GM03348 (cell line): ENCODE measurements around the gene HM13.
"Not testable (repeated sequence)": the region's sequence is repeated elsewhere in the genome, so short reads cannot be mapped to it uniquely, and the experiment has no call there.

ENCODE experiments used
- DNase-seq: peaks from one replicate; pipeline ENCODE4 v3.0.0; 2012; ENCODE audit warnings: low spot score

The HM13 gene

DNA sequence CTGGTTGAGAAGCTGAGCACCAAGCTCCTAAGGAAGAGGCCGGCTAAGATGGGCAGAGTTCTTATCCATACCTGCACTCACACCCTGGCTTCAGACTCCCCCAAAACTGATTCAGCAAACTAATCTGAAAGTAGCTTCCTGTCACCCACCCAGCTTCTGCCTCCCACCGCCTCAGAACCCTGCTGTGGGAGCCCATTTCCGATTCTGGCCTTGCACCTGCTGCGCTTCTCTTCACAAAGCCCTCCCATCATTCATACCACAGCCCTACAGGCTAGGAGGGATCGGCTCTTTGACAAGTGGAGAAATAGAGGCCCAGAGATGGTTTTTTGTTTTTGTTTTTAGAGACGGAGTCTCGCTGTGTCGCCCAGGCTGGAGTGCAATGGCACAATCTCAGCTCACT lies 28.7 kb downstream of the HM13 start:
- no peak for DNase-seq

- peak; percentile 92 for DNase-seq
Measured at GRCh38 chr20:31543966-31544598, 29.8 kb downstream of the HM13 start.

DNA sequence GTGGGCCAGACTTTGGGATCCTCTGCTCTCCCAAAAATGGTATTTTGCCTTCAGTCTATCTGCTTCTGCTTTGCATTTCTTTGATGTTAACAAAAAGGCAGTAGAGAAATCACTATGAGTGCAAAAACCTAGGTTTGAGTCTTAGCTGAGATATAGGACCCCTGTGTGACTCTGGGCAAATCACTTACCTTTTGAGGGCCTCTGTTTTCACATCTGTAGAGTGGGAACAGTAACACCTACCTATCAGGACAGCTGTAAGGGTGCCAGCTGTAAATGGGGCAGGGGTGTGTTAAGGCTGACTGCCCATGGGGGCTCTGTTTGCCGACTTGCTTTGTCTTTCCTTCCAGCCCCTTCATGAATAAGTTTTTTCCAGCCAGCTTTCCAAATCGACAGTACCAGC lies 30.4 kb downstream of the HM13 start:
- DNase-seq: no peak

DNA sequence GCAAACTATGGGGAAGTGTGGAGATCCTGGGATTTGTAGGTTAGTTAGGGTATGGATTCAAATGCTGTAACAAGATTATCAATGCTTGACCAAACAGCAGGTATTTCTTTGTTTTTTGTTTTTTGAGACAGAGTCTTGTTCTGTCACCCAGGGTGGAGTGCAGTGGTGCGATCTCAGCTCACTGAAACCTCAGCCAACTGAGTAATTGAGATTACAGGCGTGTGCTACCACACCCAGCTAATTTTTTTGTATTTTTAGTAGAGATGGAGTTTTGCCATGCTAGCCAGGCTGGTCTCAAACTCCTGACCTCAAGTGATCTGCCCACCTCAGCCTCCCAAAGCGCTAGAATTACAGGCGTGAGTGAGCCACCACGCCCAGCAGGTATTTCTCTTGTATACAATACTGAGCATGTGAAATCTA lies 31.4 kb downstream of the HM13 start:
- not testable (repeated sequence) for DNase-seq

GRCh38 chr20:31547017-31547675 lies 32.9 kb downstream of the HM13 start:
- DNase-seq: peak; percentile 83

GRCh38 chr20:31547720-31548298 lies 33.6 kb downstream of the HM13 start:
- no peak for DNase-seq

- no peak for DNase-seq
Measured at GRCh38 chr20:31548820-31549512, 34.7 kb downstream of the HM13 start.

DNA sequence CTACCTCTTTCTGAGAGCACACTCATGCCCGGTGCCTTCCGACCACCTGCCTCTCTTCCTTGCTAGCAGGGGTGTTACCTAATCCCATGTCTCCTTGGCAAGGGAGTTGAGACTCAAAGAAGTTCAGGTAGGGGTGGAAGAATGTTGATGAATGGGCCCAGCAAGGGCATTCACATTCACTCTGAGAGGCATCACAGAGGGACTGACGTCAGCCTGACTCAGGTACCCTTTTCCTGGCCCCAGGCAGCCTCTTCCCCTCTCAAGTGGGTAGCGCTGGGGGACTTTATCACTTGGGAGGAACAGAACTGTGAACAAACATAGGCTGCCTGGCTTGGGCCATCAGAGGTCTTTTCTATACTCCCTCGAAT lies 35.3 kb downstream of the HM13 start:
- DNase-seq: no peak

DNA sequence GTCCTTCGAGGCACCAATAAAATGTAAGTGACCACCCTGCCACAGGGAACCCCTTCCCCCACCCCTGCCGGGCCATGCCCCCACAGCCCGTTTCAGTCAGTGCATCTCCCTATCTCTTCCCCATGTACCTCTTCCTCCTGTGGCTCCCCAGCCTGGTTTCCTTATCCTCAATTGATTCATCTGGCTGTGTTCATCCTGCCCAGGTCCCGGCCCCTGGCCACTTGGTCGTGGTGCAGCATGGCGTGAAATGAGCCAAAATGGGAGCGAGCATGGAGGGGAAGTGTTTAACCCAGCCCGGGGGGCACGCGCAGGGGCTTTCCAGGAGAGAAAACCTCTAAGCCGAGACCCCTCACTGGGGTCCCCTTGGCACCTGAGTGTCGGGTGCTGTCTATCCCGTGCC lies 35.9 kb downstream of the HM13 start:
- no peak for DNase-seq

- DNase-seq: no peak
Measured at GRCh38 chr20:31551163-31552081, 37.2 kb downstream of the HM13 start.

GRCh38 chr20:31555203-31555775 lies 41.0 kb downstream of the HM13 start:
- DNase-seq: no peak

GRCh38 chr20:31559704-31560093 lies 45.5 kb downstream of the HM13 start:
- no peak for DNase-seq

DNA sequence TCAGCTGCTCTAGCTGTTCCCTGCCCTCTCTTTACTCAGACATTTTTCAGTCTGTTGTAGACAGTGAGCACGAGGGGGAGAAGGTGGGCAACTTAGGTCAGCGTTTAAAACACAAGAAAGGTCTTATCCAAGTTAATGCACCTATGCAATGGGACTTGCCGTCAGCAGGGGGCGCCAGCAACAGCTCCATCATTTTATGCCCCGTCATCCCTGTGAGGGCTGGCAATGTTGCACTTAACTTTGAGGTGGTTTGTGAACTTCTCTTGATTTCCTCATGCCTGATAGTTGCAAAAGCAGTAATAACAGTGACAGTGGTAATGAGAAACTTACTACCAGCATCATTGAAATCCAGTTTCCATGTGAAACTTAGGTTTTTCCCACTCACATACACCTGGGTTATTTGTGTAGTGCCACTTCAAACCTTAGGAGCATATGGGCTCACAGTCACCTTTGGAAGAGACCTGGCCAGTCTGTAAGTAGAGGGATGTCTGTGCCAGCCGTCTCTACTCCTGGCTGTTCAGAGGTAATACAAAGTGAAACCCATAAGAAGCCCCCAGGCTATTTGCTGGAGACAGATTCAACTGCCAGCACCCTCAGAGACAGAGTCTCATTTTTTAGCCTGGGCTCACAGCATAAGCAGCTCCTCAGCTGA lies 46.0 kb downstream of the HM13 start:
- peak; percentile 83 for DNase-seq

GRCh38 chr20:31560746-31561598 lies 46.7 kb downstream of the HM13 start:
- DNase-seq: peak; percentile 84

- DNase-seq: no peak
Measured at GRCh38 chr20:31562241-31562640, 48.0 kb downstream of the HM13 start.

- DNase-seq: no peak
Measured at GRCh38 chr20:31564284-31564683, 50.0 kb downstream of the HM13 start.

DNA sequence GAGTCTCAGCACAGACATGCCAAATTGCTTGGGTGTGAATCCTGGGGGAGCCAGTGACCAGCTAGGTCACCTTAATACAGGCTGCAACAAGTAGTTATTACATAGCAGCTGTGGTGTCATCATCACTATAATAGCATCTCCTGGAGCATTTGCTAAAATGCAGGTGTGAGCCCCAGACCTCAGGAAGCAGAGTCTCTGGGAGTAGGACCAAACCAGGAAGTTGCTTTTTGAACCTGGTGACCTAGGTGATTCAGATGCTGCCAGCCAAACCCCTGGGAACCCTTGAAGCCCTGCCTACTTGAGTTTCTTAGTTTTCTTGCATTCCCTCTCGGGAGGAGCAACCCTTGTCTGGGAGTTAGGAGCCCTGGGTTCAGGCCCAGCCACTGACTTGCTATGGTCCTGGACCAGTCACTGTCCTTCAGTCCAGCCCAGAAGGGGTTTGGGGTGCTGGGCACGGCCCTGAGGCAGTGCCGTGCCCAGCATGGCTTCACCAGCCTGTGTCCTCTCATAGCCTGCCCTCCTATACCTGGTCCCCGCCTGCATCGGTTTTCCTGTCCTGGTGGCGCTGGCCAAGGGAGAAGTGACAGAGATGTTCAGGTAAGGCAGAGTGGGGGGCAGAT lies 51.6 kb downstream of the HM13 start:
- no peak for DNase-seq

- DNase-seq: no peak
Measured at GRCh38 chr20:31566319-31566657, 52.0 kb downstream of the HM13 start.

- no peak for DNase-seq
Measured at GRCh38 chr20:31566658-31567379, 52.6 kb downstream of the HM13 start.
